GM03348 (cell line): ENCODE results near the gene CEP112.

Experiments used
- DNase-seq: peaks from one replicate; pipeline ENCODE4 v3.0.0; 2012; ENCODE audit warnings: low spot score

Gene CEP112

GRCh38 chr17:65984299-65984698 is 207.6 kb downstream of the CEP112 start:
- DNase-seq: no peak

GRCh38 chr17:65978871-65979270 is 213.1 kb downstream of the CEP112 start:
- no peak for DNase-seq

- no peak for DNase-seq
Observed at GRCh38 chr17:65977041-65977440, 214.9 kb downstream of the CEP112 start.

- no peak for DNase-seq
Observed at GRCh38 chr17:65975878-65976277, 216.1 kb downstream of the CEP112 start.

GRCh38 chr17:65973237-65973636 is 218.7 kb downstream of the CEP112 start:
- DNase-seq: no peak

GRCh38 chr17:65967372-65967771 is 224.6 kb downstream of the CEP112 start:
- DNase-seq: no peak

GRCh38 chr17:65966072-65966695 is 225.7 kb downstream of the CEP112 start:
- no peak for DNase-seq

GRCh38 chr17:65963179-65963578 is 228.8 kb downstream of the CEP112 start:
- no peak for DNase-seq

GRCh38 chr17:65959630-65960029 is 232.3 kb downstream of the CEP112 start:
- DNase-seq: no peak

- no peak for DNase-seq
Observed at GRCh38 chr17:65956814-65957213, 235.1 kb downstream of the CEP112 start.

- no peak for DNase-seq
Observed at GRCh38 chr17:65954148-65954449, 237.8 kb downstream of the CEP112 start.

- no peak for DNase-seq
Observed at GRCh38 chr17:65953316-65954147, 238.4 kb downstream of the CEP112 start.

- no peak for DNase-seq
Observed at GRCh38 chr17:65952586-65952985, 239.3 kb downstream of the CEP112 start.

- no peak for DNase-seq
Observed at GRCh38 chr17:65952015-65952414, 239.9 kb downstream of the CEP112 start.

GRCh38 chr17:65947831-65948230 is 244.1 kb downstream of the CEP112 start:
- DNase-seq: no peak

- no peak for DNase-seq
Observed at GRCh38 chr17:65942592-65942991, 249.3 kb downstream of the CEP112 start.

- DNase-seq: no peak
Observed at GRCh38 chr17:65941356-65941899, 250.5 kb downstream of the CEP112 start.

- no peak for DNase-seq
Observed at GRCh38 chr17:65936013-65936412, 255.9 kb downstream of the CEP112 start.

- DNase-seq: no peak
Observed at GRCh38 chr17:65933290-65933689, 258.6 kb downstream of the CEP112 start.

- DNase-seq: no peak
Observed at GRCh38 chr17:65931246-65932149, 260.4 kb downstream of the CEP112 start.

GRCh38 chr17:65930140-65930730 is 261.7 kb downstream of the CEP112 start:
- peak; percentile 31 for DNase-seq

- DNase-seq: no peak
Observed at GRCh38 chr17:65926599-65926998, 265.3 kb downstream of the CEP112 start.
